A673 (cell line): Measurements from ENCODE around the gene NEURL3. TPM values are rescaled to one million over a fixed set of nuclear protein-coding genes. Genes with fewer than 3 reads are reported as not detected.

Experiments used
- BruUV-seq: library from RNA; stranded (reverse); fragments of 400-500 nt; replicated peaks from 2 replicates; lab custom pipeline; 2021; lab: Mats Ljungman, UMichigan
- CTCF ChIA-PET: fragments of 300-600 bp; sonication (Branson Sonifier 250); formaldehyde crosslinking; loops from one replicate; lab custom pipeline; 2022; ENCODE audit warnings: antibody characterized with exemption; lab: Charles Lee
- POLR2A ChIA-PET: fragments of 300-600 bp; sonication (Branson Sonifier 250); formaldehyde crosslinking; loops from one replicate; lab custom pipeline; 2022; ENCODE audit warnings: antibody characterized with exemption; ENCODE audit not compliant: low non-redundant PET; lab: Charles Lee
- DNase-seq: peaks from one replicate; pipeline ENCODE4 v3.0.0-alpha.2; 2015; ENCODE audit warnings: low spot score
- H3K27ac ChIP-seq: fragments of 200-600 bp; sonication (generic); 2 replicates; pipeline ENCODE4 v1.5.1; 2016; ENCODE audit warnings: mixed run types, low read depth, mild to moderate bottlenecking, mixed read lengths, antibody characterized with exemption, low read length; ENCODE audit not compliant: poor library complexity, severe bottlenecking
- H3K27me3 ChIP-seq: fragments of 200-600 bp; sonication (generic); replicated peaks from 2 replicates; pipeline ENCODE4 v1.6.1; 2017; ENCODE audit warnings: mixed run types, low read depth, mild to moderate bottlenecking, mixed read lengths, antibody characterized with exemption, low read length; ENCODE audit not compliant: insufficient read depth, poor library complexity
- H3K36me3 ChIP-seq: fragments of 200-600 bp; sonication (generic); 2 replicates; pipeline ENCODE4 v1.6.1; 2016; ENCODE audit warnings: mixed run types, mild to moderate bottlenecking, mixed read lengths, antibody characterized with exemption, low read length; ENCODE audit not compliant: insufficient read depth, poor library complexity, severe bottlenecking
- H3K4me1 ChIP-seq: fragments of 200-600 bp; sonication (generic); 2 replicates; pipeline ENCODE4 v1.6.1; 2017; ENCODE audit warnings: mixed run types, mild to moderate bottlenecking, mixed read lengths, antibody characterized with exemption, low read length; ENCODE audit not compliant: insufficient read depth, poor library complexity, severe bottlenecking
- H3K4me3 ChIP-seq: fragments of 200-600 bp; sonication (generic); 2 replicates; pipeline ENCODE4 v1.5.1; 2016; ENCODE audit warnings: low read depth, mixed run types, mild to moderate bottlenecking, mixed read lengths, low read length; ENCODE audit not compliant: poor library complexity, severe bottlenecking
- H3K9me3 ChIP-seq: fragments of 200-600 bp; sonication (generic); 2 replicates; pipeline ENCODE4 v1.6.1; 2016; ENCODE audit warnings: mixed run types, low read depth, mild to moderate bottlenecking, mixed read lengths, antibody characterized with exemption, low read length; ENCODE audit not compliant: poor library complexity, severe bottlenecking
- CTCF ChIP-seq: fragments of 300-800, 200-600 bp; sonication (generic); conservative IDR thresholded peaks from 2 replicates; pipeline ENCODE4 v1.5.1; 2017; ENCODE audit warnings: low read depth, mild to moderate bottlenecking, antibody characterized with exemption, low read length, moderate library complexity, mixed read lengths
- EZH2 ChIP-seq: fragments of 200-600 bp; sonication (generic); IDR thresholded peaks from 2 replicates; pipeline ENCODE4 v1.6.1; 2017; ENCODE audit warnings: borderline replicate concordance, low read depth, mild to moderate bottlenecking, mixed read lengths, antibody characterized with exemption, low read length; ENCODE audit not compliant: poor library complexity, severe bottlenecking
- intact Hi-C: fragments of 100-400 bp; cut with micrococcal nuclease; formaldehyde crosslinking; loops from one replicate; pipeline ENCODE4 v1.10.0; 2022; ENCODE audit not compliant: unreplicated experiment
- total RNA-seq: library from RNA; stranded (reverse); gene quantifications from 2 replicates; pipeline ENCODE4 v1.2.3, GENCODE V29; 2021

NEURL3 gene
- total RNA-seq, 1 experiment from 2014 or later = not detected

- TF ChIP-seq CTCF (no peak), EZH2 (no peak)
- Histone ChIP-seq H3K4me1 (peaks cover 49% of the 10 kb centered on the region), H3K36me3 (no peaks in the 10 kb centered on the region), H3K27me3 (no peaks in the 10 kb centered on the region), H3K9me3 (no peaks in the 10 kb centered on the region), H3K27ac (peak within 1 kb of the TSS; percentile 68), H3K4me3 (peak within 1 kb of the TSS; percentile 72)
- BruUV-seq = no TSS peak
- intact Hi-C loops = no loop called here
- CTCF ChIA-PET = interaction anchor here (0.6 to 0.7 kb wide), 2 partner anchors 192 to 224 kb away, joined by 3 to 7 read pairs; no protein-coding TSS in a partner anchor
- DNase-seq = peak; percentile 96
- POLR2A ChIA-PET = no interaction called here
Observed at GRCh38 chr2:96536445-96537065, 31.4 kb upstream of the NEURL3 start, which contains the start of gene ARID5A. Gene ARID5A (plus strand): TSS chr2:96536752. CDS start chr2:96536827, 75 bp downstream.

GRCh38 chr2:96535331-96535730, 30.2 kb upstream of the NEURL3 start:
- CTCF ChIA-PET = no interaction called here

DNA sequence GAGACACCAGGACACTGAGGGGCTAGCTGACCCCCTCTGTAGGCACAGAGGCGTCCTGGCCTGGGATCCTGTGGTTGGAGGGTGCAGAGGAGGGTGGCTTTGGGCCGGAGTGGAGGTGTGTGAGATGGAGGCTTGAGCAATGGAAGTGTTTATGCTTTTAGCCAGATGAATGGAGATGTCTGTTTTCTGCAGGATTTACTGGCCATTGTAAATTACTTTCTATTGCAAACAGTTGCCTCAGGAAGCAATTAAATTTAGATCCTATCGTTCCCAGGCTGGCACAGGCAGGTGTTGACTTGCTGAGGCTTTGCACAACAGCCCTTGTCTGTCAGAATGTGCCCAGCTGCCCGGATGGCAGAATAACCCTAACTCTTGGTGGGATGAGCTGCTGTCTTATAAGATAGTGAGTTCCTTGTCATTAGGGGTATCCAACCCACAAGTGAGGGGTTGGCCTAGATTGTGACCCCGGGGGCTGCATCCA, 29.6 kb upstream of the NEURL3 start:
- BruUV-seq = no TSS peak
- no peaks in the 10 kb centered on the region for H3K9me3 ChIP-seq
- no peak for TF ChIP-seq EZH2
- H3K36me3 ChIP-seq = no peaks in the 10 kb centered on the region
- CTCF ChIA-PET = no interaction called here
- peaks cover 59% of the 10 kb centered on the region for H3K4me1 ChIP-seq
- POLR2A ChIA-PET = no interaction called here
- H3K27ac ChIP-seq = no peak overlapping the region
- H3K27me3 ChIP-seq = no peaks in the 10 kb centered on the region
- DNase-seq = no peak
- intact Hi-C loops = no loop called here
- no peak overlapping the region for H3K4me3 ChIP-seq

More at GRCh38 chr2:96535331-96535730, 30.2 kb upstream of the NEURL3 start:
- Histone ChIP-seq H3K9me3 (no peaks in the 10 kb centered on the region), H3K27me3 (no peaks in the 10 kb centered on the region), H3K4me1 (peaks cover 59% of the 10 kb centered on the region), H3K27ac (no peak overlapping the region), H3K36me3 (no peaks in the 10 kb centered on the region), H3K4me3 (no peak overlapping the region)
- intact Hi-C loops = no loop called here
- POLR2A ChIA-PET = no interaction called here
- TF ChIP-seq CTCF (no peak), EZH2 (no peak)
- no TSS peak for BruUV-seq
- no peak for DNase-seq

DNA sequence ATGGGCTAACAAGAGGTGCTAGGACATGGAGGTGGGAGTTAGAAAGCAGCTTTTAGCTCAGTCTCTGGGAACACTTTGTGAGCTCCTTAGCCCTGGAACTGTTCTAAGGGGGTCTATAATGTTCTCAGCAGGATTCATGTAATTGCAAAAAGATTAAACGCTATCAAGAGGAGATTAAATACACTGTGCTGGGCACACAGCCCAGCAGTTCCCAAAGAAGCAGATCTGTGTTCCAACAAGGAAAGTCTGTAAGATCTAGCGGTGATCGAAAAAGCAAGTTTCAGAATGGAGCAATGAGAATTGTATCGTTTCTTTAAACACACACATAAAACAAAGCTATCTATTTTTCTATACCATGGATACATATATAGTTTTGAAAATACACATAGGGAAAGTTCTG, 29.0 kb upstream of the NEURL3 start:
- Histone ChIP-seq H3K4me1 (peaks cover 59% of the 10 kb centered on the region), H3K36me3 (no peaks in the 10 kb centered on the region), H3K27me3 (no peaks in the 10 kb centered on the region), H3K9me3 (no peaks in the 10 kb centered on the region), H3K27ac (no peak overlapping the region), H3K4me3 (no peak overlapping the region)
- BruUV-seq = no TSS peak
- TF ChIP-seq EZH2 (no peak), CTCF (no peak)
- CTCF ChIA-PET = interaction anchor here (1.7 kb wide), 1 partner anchor 20 kb away, joined by 4 read pairs; no protein-coding TSS in a partner anchor
- POLR2A ChIA-PET = no interaction called here
- intact Hi-C loops = no loop called here
- DNase-seq = no peak
